CD4-positive, alpha-beta T cell treated with Interleukin-12 subunit alpha and Interleukin-12 subunit beta, for 1 hour (primary cell): Measurements from ENCODE around the gene MYBL2.
"Not testable (repeated sequence)": the region's sequence is repeated elsewhere in the genome, so short reads cannot be mapped to it uniquely, and the experiment has no call there.

ENCODE experiments used
- DNase-seq: peaks from one replicate; pipeline ENCODE4 v3.0.0-alpha.2; 2020

MYBL2 gene

DNA sequence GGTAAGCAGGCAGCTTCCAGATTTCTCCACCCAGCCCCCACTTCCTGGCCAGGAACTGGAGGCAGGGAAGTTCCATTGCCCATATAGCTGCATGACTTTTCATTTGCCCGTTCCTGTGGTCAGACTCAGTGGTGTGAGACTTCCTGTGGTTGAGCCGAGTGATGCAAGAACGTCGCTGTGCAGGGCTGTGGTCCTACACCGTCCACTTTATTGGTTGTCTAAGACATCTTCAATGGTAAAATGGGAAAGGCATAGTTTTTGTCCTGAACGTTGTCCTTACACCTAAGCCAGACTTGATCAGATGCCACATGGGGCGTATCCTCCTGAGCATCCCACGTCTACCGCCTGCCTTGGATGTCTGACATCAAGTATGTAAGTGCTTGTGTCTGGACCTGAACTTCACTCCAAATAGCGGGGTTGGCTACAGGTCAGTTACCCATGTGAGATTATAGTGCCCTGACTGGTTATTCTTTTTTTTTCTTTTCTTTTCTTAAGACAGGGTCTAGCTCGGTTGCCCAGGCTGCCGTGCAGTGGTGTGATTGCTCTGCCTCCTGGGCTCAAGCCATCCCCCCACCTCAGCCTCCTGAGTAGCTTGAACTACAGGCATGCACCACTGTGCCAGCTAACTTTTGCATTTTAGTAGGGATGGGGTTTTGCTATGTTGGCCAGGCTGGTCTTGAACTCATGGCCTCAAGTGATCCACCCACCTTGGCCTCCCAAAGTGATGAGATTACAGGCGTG is 85.8 kb downstream of the MYBL2 start:
- DNase-seq = no peak

DNA sequence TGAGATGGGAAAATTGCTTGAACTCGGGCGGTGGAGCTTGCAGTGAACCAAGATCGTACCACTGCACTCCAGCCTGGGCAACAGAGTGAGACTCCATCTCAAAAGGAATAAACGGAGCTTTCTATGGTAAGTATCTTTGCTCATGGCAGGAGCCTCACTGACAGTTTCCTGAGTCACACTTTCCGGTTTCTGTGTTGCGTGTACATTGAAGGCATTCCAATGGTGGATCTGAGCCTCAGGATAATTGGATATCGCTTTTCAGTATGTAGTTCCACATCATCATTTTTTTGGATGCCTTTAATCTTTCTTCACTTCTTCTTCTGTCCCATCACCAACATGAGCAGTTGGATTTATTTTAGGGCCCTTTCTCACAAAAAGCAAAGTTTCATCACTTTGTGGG is 88.5 kb downstream of the MYBL2 start:
- no peak for DNase-seq

DNA sequence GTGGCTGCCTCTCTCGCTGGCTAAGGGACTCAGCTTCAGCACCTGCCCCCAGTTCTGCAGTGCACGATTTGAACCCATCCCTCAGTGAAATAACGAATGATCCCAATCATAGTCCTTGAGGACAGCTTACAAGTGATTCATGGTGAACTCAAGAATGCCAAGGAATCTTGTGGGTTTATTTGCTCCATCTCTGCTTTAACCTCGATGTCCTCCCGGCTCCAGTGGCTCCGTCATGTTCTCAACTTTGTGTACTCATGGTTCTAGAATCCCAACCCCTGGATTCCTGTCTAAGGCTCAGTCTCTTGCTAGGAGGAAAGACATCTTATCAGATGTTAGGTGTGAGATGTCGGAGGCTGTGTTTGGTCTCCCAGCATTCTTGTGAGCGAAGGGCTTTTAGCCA is 88.9 kb downstream of the MYBL2 start:
- DNase-seq = no peak

DNA sequence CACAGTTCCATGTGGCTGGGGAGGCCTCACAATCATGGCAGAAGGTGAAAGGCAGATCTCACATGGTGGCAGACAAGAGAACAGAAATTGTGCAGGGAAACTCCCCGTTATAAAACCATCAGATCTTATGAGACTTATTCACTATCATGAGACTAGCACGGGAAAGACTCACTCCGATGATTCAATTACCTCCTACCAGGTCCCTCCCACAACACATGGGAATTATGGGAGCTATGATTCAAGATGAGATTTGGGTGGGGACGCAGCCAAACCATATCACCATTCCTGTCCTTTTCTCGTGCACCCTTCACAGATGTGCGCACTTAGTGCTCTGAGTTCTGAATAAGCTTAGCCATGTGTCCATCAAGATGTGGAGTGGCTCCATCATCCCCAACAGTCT is 91.0 kb downstream of the MYBL2 start:
- not testable (repeated sequence) for DNase-seq

DNA sequence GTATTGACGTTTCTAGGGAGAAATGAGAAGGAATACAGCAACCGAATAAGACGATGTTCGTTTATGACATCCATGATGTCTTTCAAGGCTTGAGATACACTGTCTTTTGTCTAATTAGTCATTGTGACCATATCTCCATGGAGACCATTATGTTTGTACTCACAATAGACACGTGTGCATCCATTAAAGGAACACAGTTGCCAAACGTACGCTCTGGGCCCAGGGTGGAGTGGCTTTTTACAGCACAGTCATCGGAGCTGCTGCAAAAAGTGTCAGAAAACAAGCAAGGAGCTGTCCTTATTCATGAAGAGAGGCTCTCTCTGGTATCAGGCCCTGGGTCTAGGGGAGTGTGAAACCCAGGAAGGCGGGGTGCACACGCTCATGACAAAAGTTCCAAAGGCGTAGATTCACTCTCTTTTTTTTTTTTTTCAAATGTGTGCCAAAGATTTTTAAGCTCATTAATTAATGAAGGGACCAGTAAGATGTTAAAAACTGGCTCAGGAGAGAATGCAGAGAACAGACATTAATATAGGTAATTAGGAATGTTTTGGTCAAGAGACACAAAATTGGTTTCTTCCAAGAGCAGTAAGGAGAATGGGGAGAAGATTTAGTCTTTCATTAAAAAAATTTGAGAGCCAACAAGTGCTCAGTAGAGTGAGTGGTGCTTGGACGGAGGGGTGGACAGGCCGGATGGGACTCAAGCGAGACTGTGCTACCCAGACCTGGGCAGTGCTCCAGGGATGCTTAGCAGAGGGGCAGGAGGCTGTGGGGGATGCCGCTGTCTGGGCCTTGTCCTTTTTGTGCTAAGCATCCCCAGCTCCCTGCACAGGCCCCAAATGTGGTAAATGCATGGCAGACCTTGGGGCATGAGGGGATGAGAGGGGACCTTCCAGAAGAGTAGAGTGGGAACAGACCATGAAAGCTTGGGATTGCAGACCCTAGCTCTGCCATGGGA is 94.7 kb downstream of the MYBL2 start:
- DNase-seq = no peak

- DNase-seq = no peak
Measured at GRCh38 chr20:43762911-43763310, 96.0 kb downstream of the MYBL2 start.

- DNase-seq = no peak
Measured at GRCh38 chr20:43765916-43766315, 99.0 kb downstream of the MYBL2 start.
